GM12891 (cell line): ENCODE measurements around the gene TRAP1.

ENCODE experiments used
- POLR2A ChIP-seq: IDR thresholded peaks from 2 replicates; pipeline ENCODE4 v1.6.1; 2011; ENCODE audit warnings: low read depth, low read length, control low read depth
- POLR2AphosphoS5 ChIP-seq: IDR thresholded peaks from 2 replicates; pipeline ENCODE4 v1.6.1; 2011; ENCODE audit warnings: low read depth, low read length, control low read depth
- POU2F2 ChIP-seq: IDR thresholded peaks from 2 replicates; pipeline ENCODE4 v1.6.1; 2011; ENCODE audit warnings: low read depth, mild to moderate bottlenecking, control low read depth, low read length, moderate library complexity

DNA sequence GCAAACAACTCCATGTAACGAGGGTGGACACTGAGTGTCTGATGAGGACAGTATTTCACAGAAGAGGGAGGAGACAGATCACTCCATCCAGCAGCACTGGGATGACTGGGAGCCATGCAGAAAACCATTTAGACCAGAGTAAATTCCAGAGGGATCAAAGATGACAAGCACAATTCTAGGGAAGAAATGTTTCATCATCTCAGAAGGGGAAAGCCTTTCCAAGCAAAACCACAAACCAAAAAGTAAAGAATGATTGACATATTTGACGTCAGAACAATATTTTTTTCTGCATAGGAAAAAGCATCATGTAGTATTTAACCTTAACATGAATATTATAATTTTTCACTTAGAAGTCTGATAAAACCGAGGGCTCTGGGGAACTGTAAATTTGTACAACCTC lies 58.1 kb downstream of the TRAP1 start:
- TF ChIP-seq POLR2A (no peak), POU2F2 (no peak), POLR2AphosphoS5 (no peak)
